ENCODE results near the gene OR6J1. TPM values are rescaled to one million over a fixed set of nuclear protein-coding genes. Genes with fewer than 3 reads are reported as not detected.

OR6J1 gene
- total and polyA plus RNA-seq, 9 donors: 0.05 TPM; not detected in 8

GRCh38 chr14:22601456-22601855 is 42.7 kb downstream of the OR6J1 start:
- Histone ChIP-seq H3K36me3 (no peaks in the 10 kb centered on the region), H3K9me3 (no peaks in the 10 kb centered on the region), H3K27ac (no peak overlapping the region), H3K4me1 (ENCODE audit: insufficient read depth) (no peaks in the 10 kb centered on the region), H3K4me3 (no peak overlapping the region), H3K27me3 (no peaks in the 10 kb centered on the region)
- intact Hi-C loops (cut with DNase I): no loop called here
- TF ChIP-seq POLR2A (IDR thresholded peaks at IDR 0.05): no peak
- TF ChIP-seq CTCF (IDR thresholded peaks at IDR 0.05): no peak
- no peak for TF ChIP-seq EP300 (IDR thresholded peaks at IDR 0.05)
- 84 to 94% (median 93%) methylated on average over 2 of the region's 2 CpGs for WGBS, 3 donors
- no peak for DNase-seq

GRCh38 chr14:22600027-22600426 is 44.1 kb downstream of the OR6J1 start:
- H3K36me3 ChIP-seq: no peaks in the 10 kb centered on the region
- intact Hi-C loops (cut with DNase I): no loop called here
- H3K27ac ChIP-seq: no peak overlapping the region
- TF ChIP-seq POLR2A (IDR thresholded peaks at IDR 0.05) (no peak), EP300 (IDR thresholded peaks at IDR 0.05) (no peak), CTCF (IDR thresholded peaks at IDR 0.05) (no peak)
- no peak overlapping the region for H3K4me3 ChIP-seq
- no peaks in the 10 kb centered on the region for H3K27me3 ChIP-seq
- no peak for DNase-seq
- no peaks in the 10 kb centered on the region for H3K9me3 ChIP-seq
- H3K4me1 ChIP-seq (ENCODE audit: insufficient read depth): no peaks in the 10 kb centered on the region

GRCh38 chr14:22599349-22599748 is 44.8 kb downstream of the OR6J1 start:
- no peak overlapping the region for H3K27ac ChIP-seq
- WGBS, 3 donors: 90 to 94% (median 90%) methylated on average over 3 of the region's 3 CpGs
- no peak for TF ChIP-seq EP300 (IDR thresholded peaks at IDR 0.05)
- no peak for TF ChIP-seq CTCF (IDR thresholded peaks at IDR 0.05)
- no peak for TF ChIP-seq POLR2A (IDR thresholded peaks at IDR 0.05)
- H3K4me1 ChIP-seq (ENCODE audit: insufficient read depth): no peaks in the 10 kb centered on the region
- H3K36me3 ChIP-seq: no peaks in the 10 kb centered on the region
- H3K9me3 ChIP-seq: no peaks in the 10 kb centered on the region
- peak overlapping the region; percentile 76 for H3K4me3 ChIP-seq
- intact Hi-C loops (cut with DNase I): loop anchor here in 1 of 4 donors (10.0 kb wide), 1 partner anchor 165 kb away; the partner anchor contains the start of gene OXA1L
- DNase-seq: no peak
- no peaks in the 10 kb centered on the region for H3K27me3 ChIP-seq

GRCh38 chr14:22598896-22599244 is 45.3 kb downstream of the OR6J1 start:
- Histone ChIP-seq H3K27me3 (no peaks in the 10 kb centered on the region), H3K36me3 (no peaks in the 10 kb centered on the region), H3K4me3 (peak overlapping the region; percentile 76), H3K9me3 (no peaks in the 10 kb centered on the region), H3K27ac (peak overlapping the region in 1 of 2 donors; percentile 49), H3K4me1 (ENCODE audit: insufficient read depth) (no peaks in the 10 kb centered on the region)
- DNase-seq: peak in 1 of 5 donors; percentile 51
- TF ChIP-seq CTCF (IDR thresholded peaks at IDR 0.05) (peak in 1 of 3 donors; percentile 6), EP300 (IDR thresholded peaks at IDR 0.05) (no peak)
- WGBS, 3 donors: 7 to 8% (median 8%) methylated on average over 5 of the region's 5 CpGs
- intact Hi-C loops (cut with DNase I): loop anchor here in 1 of 4 donors (10.0 kb wide), 1 partner anchor 166 kb away; the partner anchor contains the start of gene OXA1L
